NB4 (cell line): ENCODE results near the gene KIAA0319L.

Experiments
- POLR2A ChIP-seq: IDR thresholded peaks from 2 replicates; pipeline ENCODE4 v1.6.1; 2011; ENCODE audit warnings: mild to moderate bottlenecking; ENCODE audit not compliant: insufficient read length; ENCODE audit errors: extremely low read depth
- TF ChIP-seq, protein P1 (sequence below): IDR thresholded peaks from one replicate; pipeline ENCODE4 v1.5.1; 2012; ENCODE audit warnings: low read depth, low read length

- TF ChIP-seq POLR2A: no peak
- TF ChIP-seq, protein P1, sequence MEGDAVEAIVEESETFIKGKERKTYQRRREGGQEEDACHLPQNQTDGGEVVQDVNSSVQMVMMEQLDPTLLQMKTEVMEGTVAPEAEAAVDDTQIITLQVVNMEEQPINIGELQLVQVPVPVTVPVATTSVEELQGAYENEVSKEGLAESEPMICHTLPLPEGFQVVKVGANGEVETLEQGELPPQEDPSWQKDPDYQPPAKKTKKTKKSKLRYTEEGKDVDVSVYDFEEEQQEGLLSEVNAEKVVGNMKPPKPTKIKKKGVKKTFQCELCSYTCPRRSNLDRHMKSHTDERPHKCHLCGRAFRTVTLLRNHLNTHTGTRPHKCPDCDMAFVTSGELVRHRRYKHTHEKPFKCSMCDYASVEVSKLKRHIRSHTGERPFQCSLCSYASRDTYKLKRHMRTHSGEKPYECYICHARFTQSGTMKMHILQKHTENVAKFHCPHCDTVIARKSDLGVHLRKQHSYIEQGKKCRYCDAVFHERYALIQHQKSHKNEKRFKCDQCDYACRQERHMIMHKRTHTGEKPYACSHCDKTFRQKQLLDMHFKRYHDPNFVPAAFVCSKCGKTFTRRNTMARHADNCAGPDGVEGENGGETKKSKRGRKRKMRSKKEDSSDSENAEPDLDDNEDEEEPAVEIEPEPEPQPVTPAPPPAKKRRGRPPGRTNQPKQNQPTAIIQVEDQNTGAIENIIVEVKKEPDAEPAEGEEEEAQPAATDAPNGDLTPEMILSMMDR: no peak
Measured at GRCh38 chr1:35441926-35442579, 115.2 kb downstream of the KIAA0319L start.
